Panc1 (cell line): ENCODE measurements around the gene NTF4.

ENCODE experiments used
- CTCF ChIP-seq: fragments of 450-650 bp; IDR thresholded peaks from 2 replicates; pipeline ENCODE4 v1.5.1; 2017; ENCODE audit warnings: mild to moderate bottlenecking
- POLR2AphosphoS5 ChIP-seq: IDR thresholded peaks from 2 replicates; pipeline ENCODE4 v1.6.1; 2012; ENCODE audit warnings: mild to moderate bottlenecking, low read depth, low read length, moderate library complexity

GRCh38 chr19:49085868-49086232, 21.2 kb upstream of the NTF4 start:
- TF ChIP-seq CTCF (no peak), POLR2AphosphoS5 (no peak)
